NCI-H1417 (cell line): ENCODE data around the gene MYADML2.

Experiments used
- DNase-seq, 3 experiments: peaks; one replicate each; lab custom pipeline; 2025; lab: John Stamatoyannopoulos, UW

Gene MYADML2

GRCh38 chr17:81899514-81900166 is 47.4 kb downstream of the MYADML2 start:
- DNase-seq, result no peak

GRCh38 chr17:81898885-81899284 is 48.1 kb downstream of the MYADML2 start:
- no peak for DNase-seq

GRCh38 chr17:81898029-81898866 is 48.8 kb downstream of the MYADML2 start:
- no peak for DNase-seq

- DNase-seq, result no peak
Observed at GRCh38 chr17:81895400-81895799, 51.6 kb downstream of the MYADML2 start.

- no peak for DNase-seq
Observed at GRCh38 chr17:81891303-81891552, 55.8 kb downstream of the MYADML2 start.

- DNase-seq, result no peak
Observed at GRCh38 chr17:81890447-81891302, 56.4 kb downstream of the MYADML2 start.
